Ishikawa (cell line): ENCODE measurements around the gene TMEM207.

Experiments used
- CEBPB ChIP-seq: IDR thresholded peaks from 2 replicates; pipeline ENCODE4 v1.6.1; 2012
- CREB1 ChIP-seq: IDR thresholded peaks from 2 replicates; pipeline ENCODE4 v1.6.1; 2012; ENCODE audit warnings: low read depth
- EGR1 ChIP-seq: IDR thresholded peaks from 2 replicates; pipeline ENCODE4 v1.6.1; 2012
- EP300 ChIP-seq: IDR thresholded peaks from 2 replicates; pipeline ENCODE4 v1.6.1; 2012; ENCODE audit warnings: borderline replicate concordance
- FOXM1 ChIP-seq: IDR thresholded peaks from 2 replicates; pipeline ENCODE4 v1.6.1; 2012; ENCODE audit warnings: low read depth, borderline replicate concordance
- NFIC ChIP-seq: IDR thresholded peaks from 2 replicates; pipeline ENCODE4 v1.6.1; 2012
- RAD21 ChIP-seq: IDR thresholded peaks from 2 replicates; pipeline ENCODE4 v1.6.1; 2012; ENCODE audit warnings: low read depth
- TAF1 ChIP-seq: IDR thresholded peaks from 2 replicates; pipeline ENCODE4 v1.6.1; 2012; ENCODE audit warnings: low read depth, mild to moderate bottlenecking
- TCF12 ChIP-seq: IDR thresholded peaks from 2 replicates; pipeline ENCODE4 v1.6.1; 2012; ENCODE audit warnings: low read depth
- TEAD4 ChIP-seq: IDR thresholded peaks from 2 replicates; pipeline ENCODE4 v1.6.1; 2012
- YY1 ChIP-seq: IDR thresholded peaks from 2 replicates; pipeline ENCODE4 v1.6.1; 2012; ENCODE audit warnings: low read depth
- ZBTB7A ChIP-seq: IDR thresholded peaks from 2 replicates; pipeline ENCODE4 v1.6.1; 2012; ENCODE audit warnings: low read depth
- TF ChIP-seq, protein P1 (sequence below): IDR thresholded peaks from 2 replicates; pipeline ENCODE4 v1.6.1; 2012
- TF ChIP-seq, protein P2 (sequence below): IDR thresholded peaks from 2 replicates; pipeline ENCODE4 v1.6.1; 2012; ENCODE audit warnings: low read depth, mild to moderate bottlenecking
- TF ChIP-seq, protein P3 (sequence below): IDR thresholded peaks from 2 replicates; pipeline ENCODE4 v1.6.1; 2012

Gene TMEM207

DNA sequence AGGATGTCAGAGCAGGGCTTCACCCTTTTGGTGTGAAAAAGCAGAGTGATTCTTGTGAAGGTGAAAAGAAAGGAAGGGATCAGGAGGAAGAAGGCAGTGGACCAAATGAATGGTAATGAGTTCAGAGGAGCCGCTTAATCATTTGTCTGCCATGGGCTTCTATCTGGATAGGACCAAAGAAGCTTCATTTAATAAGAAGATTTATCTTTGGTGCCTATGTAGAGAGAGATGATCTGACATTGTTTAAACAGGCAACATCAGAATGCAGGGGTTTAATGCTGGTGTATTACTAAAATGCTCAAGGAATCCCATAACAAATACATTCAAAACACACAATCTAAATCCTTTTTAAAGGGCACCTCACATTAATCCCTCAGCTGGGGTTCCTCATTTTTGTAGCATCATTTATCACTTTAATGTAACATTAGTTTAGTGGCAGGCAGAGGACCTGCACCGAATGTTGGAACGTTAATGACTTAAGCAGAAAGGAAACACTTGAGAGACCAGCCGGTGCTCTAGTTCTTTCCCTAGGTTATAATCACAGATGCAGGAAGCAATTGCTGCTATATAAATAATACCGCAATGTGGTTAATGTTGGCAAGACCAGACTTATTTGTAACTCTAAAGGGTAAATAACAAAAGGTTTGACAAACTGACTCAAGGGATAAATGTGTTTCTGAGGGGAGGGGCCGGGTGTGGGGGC is 36.3 kb upstream of the TMEM207 start:
- TF ChIP-seq, protein P1, sequence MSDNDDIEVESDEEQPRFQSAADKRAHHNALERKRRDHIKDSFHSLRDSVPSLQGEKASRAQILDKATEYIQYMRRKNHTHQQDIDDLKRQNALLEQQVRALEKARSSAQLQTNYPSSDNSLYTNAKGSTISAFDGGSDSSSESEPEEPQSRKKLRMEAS = no peak
- TF ChIP-seq TAF1 (no peak), CREB1 (no peak), CEBPB (no peak), TEAD4 (no peak), EGR1 (no peak), TCF12 (no peak), ZBTB7A (no peak), EP300 (no peak), RAD21 (no peak)
- TF ChIP-seq, protein P2, sequence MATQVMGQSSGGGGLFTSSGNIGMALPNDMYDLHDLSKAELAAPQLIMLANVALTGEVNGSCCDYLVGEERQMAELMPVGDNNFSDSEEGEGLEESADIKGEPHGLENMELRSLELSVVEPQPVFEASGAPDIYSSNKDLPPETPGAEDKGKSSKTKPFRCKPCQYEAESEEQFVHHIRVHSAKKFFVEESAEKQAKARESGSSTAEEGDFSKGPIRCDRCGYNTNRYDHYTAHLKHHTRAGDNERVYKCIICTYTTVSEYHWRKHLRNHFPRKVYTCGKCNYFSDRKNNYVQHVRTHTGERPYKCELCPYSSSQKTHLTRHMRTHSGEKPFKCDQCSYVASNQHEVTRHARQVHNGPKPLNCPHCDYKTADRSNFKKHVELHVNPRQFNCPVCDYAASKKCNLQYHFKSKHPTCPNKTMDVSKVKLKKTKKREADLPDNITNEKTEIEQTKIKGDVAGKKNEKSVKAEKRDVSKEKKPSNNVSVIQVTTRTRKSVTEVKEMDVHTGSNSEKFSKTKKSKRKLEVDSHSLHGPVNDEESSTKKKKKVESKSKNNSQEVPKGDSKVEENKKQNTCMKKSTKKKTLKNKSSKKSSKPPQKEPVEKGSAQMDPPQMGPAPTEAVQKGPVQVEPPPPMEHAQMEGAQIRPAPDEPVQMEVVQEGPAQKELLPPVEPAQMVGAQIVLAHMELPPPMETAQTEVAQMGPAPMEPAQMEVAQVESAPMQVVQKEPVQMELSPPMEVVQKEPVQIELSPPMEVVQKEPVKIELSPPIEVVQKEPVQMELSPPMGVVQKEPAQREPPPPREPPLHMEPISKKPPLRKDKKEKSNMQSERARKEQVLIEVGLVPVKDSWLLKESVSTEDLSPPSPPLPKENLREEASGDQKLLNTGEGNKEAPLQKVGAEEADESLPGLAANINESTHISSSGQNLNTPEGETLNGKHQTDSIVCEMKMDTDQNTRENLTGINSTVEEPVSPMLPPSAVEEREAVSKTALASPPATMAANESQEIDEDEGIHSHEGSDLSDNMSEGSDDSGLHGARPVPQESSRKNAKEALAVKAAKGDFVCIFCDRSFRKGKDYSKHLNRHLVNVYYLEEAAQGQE = no peak

DNA sequence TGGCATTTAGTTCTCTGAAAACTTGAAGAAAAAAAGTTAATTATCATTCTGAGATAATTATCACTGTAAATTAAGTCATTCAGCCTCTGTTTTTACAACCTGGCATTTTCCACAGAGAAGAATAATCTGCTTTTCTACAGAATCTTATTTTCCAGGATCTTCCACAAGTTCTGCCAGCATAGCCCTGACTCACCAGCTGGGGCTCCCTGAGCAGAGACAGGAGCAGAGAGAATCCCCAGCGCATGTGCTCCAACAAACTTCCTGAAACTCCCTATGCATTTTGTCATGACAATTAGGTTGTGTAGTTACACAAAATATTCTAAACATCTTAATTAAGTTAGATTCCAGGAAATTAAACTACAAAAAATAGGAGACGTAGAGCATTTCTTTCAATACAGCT is 32.1 kb upstream of the TMEM207 start:
- TF ChIP-seq TCF12 (no peak), EGR1 (no peak), TAF1 (no peak), NFIC (no peak), FOXM1 (no peak), CEBPB (no peak), CREB1 (no peak)
- TF ChIP-seq, protein P2 = no peak

DNA sequence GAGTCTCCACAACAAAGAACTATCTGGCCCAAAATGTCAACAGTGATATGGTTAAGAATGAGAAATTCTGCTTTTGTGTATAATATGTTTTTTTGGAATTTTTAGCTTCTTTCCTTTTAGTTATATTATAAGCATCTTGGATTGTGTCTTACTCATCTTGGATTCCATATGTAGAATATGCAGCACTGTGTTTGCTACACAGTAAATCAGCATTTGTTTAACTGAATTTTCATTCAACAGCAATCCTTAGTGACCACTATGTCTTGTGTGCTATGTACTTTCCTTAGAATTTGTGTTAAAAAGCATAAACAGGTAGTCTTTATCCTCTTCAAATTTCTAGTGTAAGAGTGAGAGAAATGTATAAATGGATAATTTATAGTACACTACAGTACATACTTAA is 18.2 kb upstream of the TMEM207 start:
- TF ChIP-seq, protein P2 = no peak

DNA sequence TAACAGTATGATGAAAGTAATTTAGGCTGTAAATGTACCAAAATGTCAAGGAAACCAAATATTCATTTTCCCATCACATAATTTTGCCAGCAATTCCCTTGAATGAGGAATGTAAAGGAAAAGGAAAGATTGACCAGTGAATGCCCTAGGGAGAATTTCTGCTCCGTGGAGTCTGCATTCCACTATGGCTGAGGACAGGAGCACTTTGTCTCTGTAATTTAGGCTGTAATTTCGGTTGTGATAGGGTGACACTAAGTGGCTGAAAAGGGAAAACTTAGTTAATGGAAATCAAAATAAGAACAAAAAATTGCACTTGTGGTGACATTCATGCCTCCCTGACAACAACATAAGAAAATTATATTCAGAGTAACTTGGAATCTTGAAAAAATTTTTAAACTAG is 8.3 kb upstream of the TMEM207 start:
- TF ChIP-seq, protein P3, sequence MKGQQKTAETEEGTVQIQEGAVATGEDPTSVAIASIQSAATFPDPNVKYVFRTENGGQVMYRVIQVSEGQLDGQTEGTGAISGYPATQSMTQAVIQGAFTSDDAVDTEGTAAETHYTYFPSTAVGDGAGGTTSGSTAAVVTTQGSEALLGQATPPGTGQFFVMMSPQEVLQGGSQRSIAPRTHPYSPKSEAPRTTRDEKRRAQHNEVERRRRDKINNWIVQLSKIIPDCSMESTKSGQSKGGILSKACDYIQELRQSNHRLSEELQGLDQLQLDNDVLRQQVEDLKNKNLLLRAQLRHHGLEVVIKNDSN = no peak
- no peak for TF ChIP-seq CEBPB
- peak; percentile 51 for TF ChIP-seq RAD21
- TF ChIP-seq EP300 = no peak
- no peak for TF ChIP-seq ZBTB7A
- TF ChIP-seq CREB1 = no peak
- no peak for TF ChIP-seq YY1
- no peak for TF ChIP-seq FOXM1
- TF ChIP-seq TEAD4 = no peak

DNA sequence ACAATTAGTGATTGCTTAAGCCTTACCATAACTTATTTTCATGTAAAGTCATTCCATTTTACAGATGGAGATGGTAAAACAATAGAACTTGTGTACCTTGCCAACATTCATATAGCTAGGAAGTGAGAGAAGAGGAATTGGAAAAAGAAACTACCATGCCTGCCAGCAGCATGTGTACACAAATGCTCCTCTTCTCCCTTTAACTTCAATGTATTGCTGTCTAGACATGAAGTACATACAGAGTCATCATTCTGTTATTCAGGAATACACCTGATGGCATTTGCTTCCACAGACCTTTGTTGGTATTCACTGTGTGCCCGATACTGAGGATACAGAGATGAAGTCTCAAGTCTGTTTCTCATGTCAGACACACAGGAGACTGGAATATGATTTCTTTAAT is 7.1 kb upstream of the TMEM207 start:
- TF ChIP-seq FOXM1 (no peak), TCF12 (no peak), YY1 (no peak), EP300 (no peak), RAD21 (no peak), ZBTB7A (no peak), EGR1 (no peak), TAF1 (no peak), CEBPB (no peak), CREB1 (no peak)
- TF ChIP-seq, protein P1 = no peak
- TF ChIP-seq, protein P2 = no peak
- TF ChIP-seq, protein P3 = no peak
